Activated CD4-positive, alpha-beta T cell treated with anti-CD3 and anti-CD28 coated beads, Interleukin-2, amount 50 U/mL, for 1 hour (primary cell): Measurements from ENCODE around the gene NOP16.

ENCODE experiments used
- DNase-seq: peaks from one replicate; pipeline ENCODE4 v3.0.0-alpha.2; 2020

Gene NOP16

DNA sequence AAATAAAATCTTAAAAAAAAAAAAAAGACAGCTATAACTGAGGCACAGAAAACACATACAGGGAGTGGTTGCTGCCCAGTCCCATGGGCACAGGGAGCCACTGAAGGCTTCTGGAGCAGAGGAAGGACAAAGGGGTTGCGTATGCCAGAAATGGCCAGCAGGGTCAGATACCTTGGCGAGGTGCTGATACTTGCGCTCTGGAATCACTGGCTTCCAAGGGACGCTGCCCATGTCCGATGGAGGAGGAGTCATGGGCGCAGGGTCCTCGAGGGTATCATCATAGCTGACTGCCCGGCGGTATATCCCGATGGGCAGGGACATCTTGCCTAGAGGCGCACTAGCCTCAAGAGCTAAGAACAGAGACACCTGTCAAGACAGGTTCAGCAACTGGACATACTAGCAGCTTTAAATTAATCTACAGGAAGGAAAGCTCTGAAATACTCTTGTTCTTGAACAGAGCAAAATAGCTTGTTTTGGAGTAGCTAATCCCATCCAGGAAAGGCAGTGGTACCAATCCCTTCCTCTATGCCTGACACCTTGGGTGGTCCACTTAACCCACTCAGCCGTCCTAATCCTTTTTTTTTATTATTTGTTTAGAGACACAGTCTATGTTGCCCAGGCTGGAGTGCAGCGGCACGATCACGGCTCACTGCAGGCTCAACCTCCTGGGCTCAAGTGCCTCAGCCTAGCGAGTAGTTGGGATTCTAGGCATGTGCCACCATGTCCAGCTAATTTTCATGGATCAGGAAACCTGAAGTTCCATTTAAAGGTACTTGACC is 32.8 kb downstream of the NOP16 start:
- no peak for DNase-seq

- no peak for DNase-seq
These were observed 34.9 kb downstream of the NOP16 start for GRCh38 chr5:176353533-176353932.

GRCh38 chr5:176352116-176352878 is 36.1 kb downstream of the NOP16 start:
- DNase-seq = no peak

- DNase-seq = no peak
These were observed 38.0 kb downstream of the NOP16 start for GRCh38 chr5:176350416-176350815.

DNA sequence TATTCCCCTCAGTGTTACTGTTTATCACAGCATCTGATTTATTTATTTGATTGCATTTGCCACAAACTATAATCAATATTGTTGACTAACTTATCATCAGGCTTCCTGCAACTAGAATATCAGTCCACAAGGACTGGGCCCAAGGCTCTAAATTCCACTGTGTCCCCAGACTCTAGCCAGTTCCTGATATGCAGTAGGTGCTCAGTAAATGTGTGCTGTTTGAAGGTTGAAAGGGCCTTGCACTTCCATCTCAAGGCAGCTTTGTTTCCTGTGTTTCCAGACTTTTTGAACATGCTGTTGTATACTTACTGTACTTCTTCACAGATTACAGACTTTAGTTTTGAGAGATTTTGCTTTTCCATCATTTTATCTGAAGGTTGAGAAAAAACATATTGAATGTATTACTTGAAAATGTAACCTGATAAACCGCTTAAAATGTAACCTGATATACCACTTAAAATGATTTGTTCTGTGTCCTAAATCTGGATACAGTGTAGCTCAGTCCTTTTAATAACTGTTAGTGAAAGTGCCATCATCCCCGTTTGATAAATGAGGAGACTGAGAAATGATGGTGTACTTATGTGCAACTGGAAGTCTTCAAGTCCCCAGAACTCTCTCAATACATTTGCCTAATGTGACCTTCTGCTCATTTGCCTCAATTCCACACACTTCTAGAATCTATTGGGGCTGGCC is 45.5 kb downstream of the NOP16 start:
- no peak for DNase-seq

- no peak for DNase-seq
These were observed 46.3 kb downstream of the NOP16 start for GRCh38 chr5:176342158-176342483.

- no peak for DNase-seq
These were observed 46.9 kb downstream of the NOP16 start for GRCh38 chr5:176341325-176342157.

- DNase-seq = no peak
These were observed 49.1 kb downstream of the NOP16 start for GRCh38 chr5:176339304-176339703.

- no peak for DNase-seq
These were observed 50.5 kb downstream of the NOP16 start for GRCh38 chr5:176337913-176338312.

DNA sequence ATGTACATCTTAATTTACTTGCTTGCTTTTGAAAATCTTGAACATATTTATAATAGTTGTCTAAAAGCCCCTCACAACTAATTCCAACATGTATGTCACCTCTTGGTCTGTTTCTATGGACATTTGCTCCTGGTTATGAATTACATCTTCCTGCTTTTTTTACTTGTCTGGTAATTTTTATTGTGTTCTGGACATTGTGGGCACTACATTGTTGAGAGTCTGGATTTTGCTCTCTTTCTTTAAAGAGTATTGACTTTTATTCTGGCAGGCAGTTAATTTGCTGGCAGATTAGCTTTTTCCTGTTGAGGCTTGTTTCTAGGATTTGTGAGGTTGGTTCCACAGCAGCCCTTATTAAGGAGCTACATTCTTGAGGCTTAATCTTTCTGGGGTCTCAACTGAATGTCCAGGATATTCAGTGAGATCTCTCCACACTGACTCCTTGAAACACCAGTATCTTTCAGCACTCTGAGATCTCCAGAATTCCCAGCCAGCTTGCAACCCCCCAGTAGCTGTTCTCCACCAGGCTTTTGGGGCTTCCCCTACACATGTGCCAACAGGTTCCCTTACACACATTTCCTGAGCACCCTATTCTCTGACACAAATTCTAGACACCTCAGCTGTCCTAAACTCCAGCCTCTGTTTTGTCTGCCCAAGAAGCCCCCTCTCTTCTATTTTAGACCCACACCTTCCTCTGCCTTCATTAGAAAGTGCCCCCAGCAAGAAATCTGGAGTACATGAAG is 54.2 kb downstream of the NOP16 start:
- DNase-seq = no peak
